Dendritic cell treated with granulocyte-macrophage colony-stimulating factor and Interleukin-4, amounts not matched to agents 40 ng/mL and 50 ng/mL, for 4 days (primary cell): ENCODE data around the gene ACYP2.
"Not testable (repeated sequence)": the region's sequence is repeated elsewhere in the genome, so short reads cannot be mapped to it uniquely, and the experiment has no call there.

ENCODE experiments used
- H3K27ac Mint-ChIP-seq: one replicate; pipeline ENCODE4 v1.8.0; 2022; ENCODE audit warnings: mild to moderate bottlenecking, mixed read lengths
- H3K27me3 Mint-ChIP-seq: one replicate; pipeline ENCODE4 v1.8.0; 2022; ENCODE audit warnings: mild to moderate bottlenecking, mixed read lengths
- H3K36me3 Mint-ChIP-seq: one replicate; pipeline ENCODE4 v1.8.0; 2022; ENCODE audit warnings: low read depth, mixed read lengths
- H3K4me1 Mint-ChIP-seq: one replicate; pipeline ENCODE4 v1.8.0; 2022; ENCODE audit warnings: low read depth, mixed read lengths
- H3K4me3 Mint-ChIP-seq: one replicate; pipeline ENCODE4 v1.8.0; 2022; ENCODE audit warnings: mild to moderate bottlenecking, moderate library complexity, mixed read lengths
- H3K9me3 Mint-ChIP-seq: one replicate; pipeline ENCODE4 v1.8.0; 2022; ENCODE audit warnings: mixed read lengths
- intact Hi-C: fragments of 100-400 bp; cut with micrococcal nuclease; formaldehyde crosslinking; loops from one replicate; pipeline ENCODE4 v1.15.0; 2022

Gene ACYP2

DNA sequence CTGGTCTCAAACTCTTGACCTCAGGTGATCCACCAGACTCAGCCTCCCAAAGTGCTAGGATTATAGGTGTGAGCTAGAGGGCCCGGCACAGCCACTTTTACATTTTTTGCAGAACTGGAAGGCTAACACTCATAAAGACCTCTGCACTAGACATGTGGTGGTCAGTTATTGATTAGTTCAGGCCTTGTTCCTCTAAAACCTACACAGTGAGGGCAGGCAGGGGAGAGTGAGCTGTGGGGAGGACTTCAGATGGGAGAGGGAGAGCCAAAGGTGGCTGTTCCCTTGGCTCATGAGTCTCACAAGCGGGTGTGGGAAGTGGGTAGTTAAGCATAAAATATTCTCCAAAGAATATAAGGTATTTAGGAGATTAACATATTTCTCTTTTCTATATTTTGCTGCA lies 29.3 kb upstream of the ACYP2 start:
- Mint-ChIP-seq H3K4me3 (no peak overlapping the region), H3K36me3 (no peaks in the 10 kb centered on the region), H3K27me3 (no peaks in the 10 kb centered on the region), H3K27ac (no peak overlapping the region), H3K4me1 (peaks cover 5% of the 10 kb centered on the region), H3K9me3 (no peaks in the 10 kb centered on the region)
- intact Hi-C loops, result no loop called here

DNA sequence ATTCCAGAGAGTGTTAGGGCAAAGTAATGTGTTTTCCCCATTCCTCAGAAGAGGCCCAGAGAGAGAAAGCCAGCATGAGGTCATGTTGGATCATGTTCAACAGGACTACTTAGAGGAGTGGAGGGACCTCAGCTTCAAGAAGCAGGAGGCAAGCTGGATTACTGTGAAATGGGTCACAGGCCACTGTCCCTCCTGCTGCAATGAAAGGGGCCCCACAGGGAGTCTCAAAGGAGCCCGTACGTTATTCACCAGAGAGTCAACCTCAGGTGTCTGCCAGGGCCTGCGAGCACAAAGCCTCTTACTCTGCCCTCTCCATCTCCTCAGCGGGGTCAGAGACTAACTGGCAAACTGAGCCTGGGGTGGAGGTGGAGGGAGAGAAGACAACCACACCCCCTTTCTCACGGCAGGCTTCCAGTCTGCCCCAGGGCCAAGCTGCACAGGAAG lies 27.2 kb upstream of the ACYP2 start:
- Mint-ChIP-seq H3K4me3 (no peak overlapping the region), H3K27me3 (no peaks in the 10 kb centered on the region), H3K4me1 (peaks cover 5% of the 10 kb centered on the region), H3K9me3 (no peaks in the 10 kb centered on the region), H3K27ac (no peak overlapping the region), H3K36me3 (no peaks in the 10 kb centered on the region)
- intact Hi-C loops, result no loop called here

DNA sequence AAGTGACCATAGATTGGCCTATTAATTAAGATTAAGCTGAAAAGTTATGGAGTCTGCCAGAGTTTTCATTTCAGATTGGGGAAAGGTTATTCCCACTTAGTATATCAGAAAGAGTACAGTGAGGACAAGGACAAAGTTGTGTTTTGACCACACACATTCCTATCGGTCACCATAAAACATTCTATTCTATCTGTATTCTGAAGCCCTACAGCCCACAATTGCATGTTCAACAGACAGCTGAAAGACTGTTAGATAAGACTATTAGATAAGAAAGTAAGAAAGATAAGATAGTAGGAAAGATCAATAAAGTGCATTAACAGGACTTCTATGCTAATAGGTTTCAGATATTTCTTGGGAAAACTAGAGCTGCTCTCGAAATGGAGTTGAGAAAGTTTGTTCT lies 26.7 kb upstream of the ACYP2 start:
- Mint-ChIP-seq H3K9me3 (no peaks in the 10 kb centered on the region), H3K4me1 (peaks cover 5% of the 10 kb centered on the region), H3K27ac (no peak overlapping the region), H3K4me3 (no peak overlapping the region), H3K36me3 (no peaks in the 10 kb centered on the region), H3K27me3 (no peaks in the 10 kb centered on the region)
- intact Hi-C loops, result no loop called here

DNA sequence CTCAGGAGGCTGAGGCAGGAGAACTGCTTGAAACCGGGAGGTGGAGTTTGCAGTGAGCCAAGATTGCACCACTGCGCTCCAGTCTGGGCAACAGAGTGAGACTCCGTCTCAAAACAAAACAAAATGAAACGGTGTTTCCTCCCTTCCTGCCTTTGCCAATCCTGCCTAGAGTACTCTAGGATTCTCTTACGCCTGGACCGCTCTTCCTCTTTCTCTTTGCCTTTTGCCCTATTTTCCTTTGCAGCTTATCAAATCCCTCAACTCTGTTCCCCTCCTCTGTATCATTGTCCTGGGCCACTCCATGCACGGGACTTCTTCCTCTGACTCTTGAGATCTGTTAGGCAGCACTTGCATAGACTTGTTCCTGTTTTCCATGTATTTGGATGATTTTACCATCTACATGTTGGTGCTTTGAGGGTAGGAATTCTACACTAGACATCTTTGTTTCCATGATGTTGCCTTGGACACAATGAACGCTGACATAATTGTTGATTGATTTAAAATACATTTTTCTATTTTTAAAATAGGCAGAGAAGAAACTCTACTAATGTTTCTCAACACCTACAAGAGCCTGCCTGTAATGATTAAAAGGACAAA lies 24.8 kb upstream of the ACYP2 start:
- peaks cover 5% of the 10 kb centered on the region for H3K4me1 Mint-ChIP-seq
- H3K4me3 Mint-ChIP-seq, result no peak overlapping the region
- H3K9me3 Mint-ChIP-seq, result no peaks in the 10 kb centered on the region
- no peaks in the 10 kb centered on the region for H3K27me3 Mint-ChIP-seq
- no peaks in the 10 kb centered on the region for H3K36me3 Mint-ChIP-seq
- intact Hi-C loops, result no loop called here
- no peak overlapping the region for H3K27ac Mint-ChIP-seq

DNA sequence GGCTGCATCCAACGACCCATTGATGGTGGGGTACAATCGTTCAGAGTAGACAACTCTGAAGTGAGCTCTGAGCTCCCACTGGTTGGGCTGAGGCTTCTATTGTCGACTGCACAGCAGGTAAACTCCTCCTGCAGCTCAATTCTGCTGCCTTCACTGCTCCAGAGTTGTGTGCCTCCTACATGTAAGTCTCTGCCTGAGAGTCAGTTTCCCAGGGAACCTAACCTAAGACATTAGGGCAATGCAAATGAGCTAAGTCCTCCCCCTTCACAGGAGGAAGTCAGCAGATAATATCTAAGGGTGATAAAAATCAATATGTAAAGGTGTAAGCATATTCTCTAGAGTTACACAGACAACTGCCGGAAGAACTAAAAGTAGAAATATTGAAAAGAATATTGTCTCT lies 22.5 kb upstream of the ACYP2 start:
- Mint-ChIP-seq H3K4me3 (no peak overlapping the region), H3K9me3 (no peaks in the 10 kb centered on the region), H3K4me1 (peaks cover 9% of the 10 kb centered on the region), H3K27me3 (no peaks in the 10 kb centered on the region), H3K27ac (no peak overlapping the region), H3K36me3 (no peaks in the 10 kb centered on the region)
- intact Hi-C loops, result no loop called here

DNA sequence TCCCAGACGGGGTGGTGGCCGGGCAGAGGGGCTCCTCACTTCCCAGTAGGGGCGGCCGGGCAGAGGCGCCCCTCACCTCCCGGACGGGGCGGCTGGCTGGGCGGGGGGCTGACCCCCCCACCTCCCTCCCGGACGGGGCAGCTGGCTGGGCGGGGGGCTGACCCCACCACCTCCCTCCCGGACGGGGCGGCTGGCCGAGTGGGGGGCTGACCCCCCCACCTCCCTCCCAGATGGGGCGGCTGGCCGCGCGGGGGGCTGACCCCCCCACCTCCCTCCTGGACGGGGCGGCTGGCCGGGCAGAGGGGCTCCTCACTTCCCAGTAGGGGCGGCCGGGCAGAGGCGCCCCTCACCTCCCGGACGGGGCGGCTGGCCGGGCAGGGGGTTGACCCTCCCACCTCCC lies 20.0 kb upstream of the ACYP2 start:
- H3K36me3 Mint-ChIP-seq, H3K27me3 Mint-ChIP-seq, intact Hi-C loops, H3K27ac Mint-ChIP-seq, H3K9me3 Mint-ChIP-seq, H3K4me3 Mint-ChIP-seq, H3K4me1 Mint-ChIP-seq: not testable (repeated sequence)

DNA sequence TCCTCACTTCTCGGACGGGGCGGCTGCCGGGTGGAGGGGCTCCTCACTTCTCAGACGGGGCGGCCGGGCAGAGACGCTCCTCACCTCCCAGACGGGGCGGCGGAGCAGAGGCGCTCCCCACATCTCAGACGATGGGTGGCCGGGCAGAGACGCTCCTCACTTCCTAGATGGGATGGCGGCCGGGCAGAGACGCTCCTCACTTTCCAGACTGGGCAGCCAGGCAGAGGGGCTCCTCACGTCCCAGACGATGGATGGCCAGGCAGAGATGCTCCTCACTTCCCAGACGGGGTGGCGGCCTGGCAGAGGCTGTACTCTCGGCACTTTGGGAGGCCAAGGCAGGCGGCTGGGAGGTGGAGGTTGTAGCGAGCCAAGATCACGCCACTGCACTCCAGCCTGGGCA lies 19.3 kb upstream of the ACYP2 start:
- H3K4me1 Mint-ChIP-seq, intact Hi-C loops, H3K4me3 Mint-ChIP-seq, H3K36me3 Mint-ChIP-seq, H3K27me3 Mint-ChIP-seq, H3K9me3 Mint-ChIP-seq, H3K27ac Mint-ChIP-seq: not testable (repeated sequence)

DNA sequence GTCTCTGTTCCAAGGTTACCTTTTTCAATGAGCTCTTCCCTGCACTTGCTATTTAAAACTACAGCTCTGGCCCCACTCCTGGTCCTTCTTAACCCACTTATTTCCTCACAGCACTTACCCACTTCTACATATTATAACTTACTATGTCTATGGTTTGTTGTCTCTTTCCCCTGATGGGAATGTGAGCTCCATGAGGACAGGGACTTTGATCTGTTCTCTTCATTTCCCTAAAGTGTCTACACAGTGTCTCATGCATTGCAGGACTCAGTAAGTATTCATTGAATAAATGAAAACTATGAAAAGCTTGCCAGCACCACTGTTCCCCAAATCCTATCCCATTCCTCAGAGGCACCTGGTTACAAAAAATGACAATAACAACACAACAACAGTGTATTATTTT lies 18.3 kb upstream of the ACYP2 start:
- intact Hi-C loops, result no loop called here
- Mint-ChIP-seq H3K4me3 (no peak overlapping the region), H3K4me1 (peaks cover 5% of the 10 kb centered on the region), H3K9me3 (no peaks in the 10 kb centered on the region), H3K36me3 (no peaks in the 10 kb centered on the region), H3K27ac (no peak overlapping the region), H3K27me3 (no peaks in the 10 kb centered on the region)

DNA sequence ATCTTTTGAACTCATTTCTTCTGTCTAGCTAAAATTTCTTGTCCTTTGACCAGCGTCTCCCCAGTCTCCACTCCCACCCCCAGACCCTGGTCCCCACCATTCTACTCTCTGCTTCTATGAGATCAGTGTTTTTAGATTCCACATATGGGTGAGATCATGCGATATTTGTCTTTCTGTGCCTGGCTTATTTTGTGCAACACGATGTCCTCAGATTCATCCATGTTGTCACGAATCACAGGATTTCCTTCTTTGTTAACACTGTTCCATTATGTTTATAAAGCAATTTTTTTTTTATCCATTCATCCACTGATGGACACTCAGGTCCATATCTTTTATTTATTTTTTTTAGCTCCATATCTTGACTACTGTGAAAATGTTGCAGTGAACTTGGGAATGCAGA lies 16.0 kb upstream of the ACYP2 start:
- H3K4me3 Mint-ChIP-seq, result no peak overlapping the region

DNA sequence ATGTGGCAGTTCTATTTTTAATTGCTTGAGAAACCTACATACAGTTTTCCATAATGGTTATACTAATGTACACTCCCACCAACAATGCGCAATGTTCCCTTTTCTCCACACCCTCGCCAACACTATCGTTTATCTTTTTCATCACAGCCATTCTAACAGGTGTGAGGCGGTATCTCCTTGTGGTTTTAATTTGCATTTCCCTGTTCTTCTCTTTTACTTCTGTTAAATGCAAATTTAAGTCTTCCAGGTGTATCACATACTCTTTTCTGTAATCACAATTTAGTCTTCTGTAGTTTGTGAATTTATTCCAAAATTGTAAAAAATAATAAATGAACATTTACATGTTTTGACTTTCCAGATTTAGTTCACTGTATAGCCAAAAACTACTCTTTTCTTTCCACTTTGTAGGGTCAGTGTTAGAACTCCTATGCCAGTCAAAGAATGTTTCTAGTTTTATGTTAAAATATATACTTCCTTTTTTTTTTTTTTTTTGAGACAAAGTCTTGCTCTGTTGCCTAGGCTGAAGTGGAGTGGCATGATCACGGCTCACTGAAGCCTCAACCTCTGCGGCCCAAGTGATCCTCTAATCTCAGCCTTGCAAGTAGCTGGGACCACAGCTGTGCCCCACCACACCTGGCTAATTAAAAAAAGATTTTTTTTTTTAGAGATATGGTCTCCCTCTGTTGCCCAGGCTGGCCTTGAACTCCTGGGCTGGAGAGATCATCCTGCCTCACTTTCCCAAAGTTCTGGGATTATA lies 15.4 kb upstream of the ACYP2 start:
- H3K27ac Mint-ChIP-seq, result no peak overlapping the region
- H3K4me3 Mint-ChIP-seq, result no peak overlapping the region
- no peaks in the 10 kb centered on the region for H3K36me3 Mint-ChIP-seq
- peaks cover 5% of the 10 kb centered on the region for H3K4me1 Mint-ChIP-seq
- H3K9me3 Mint-ChIP-seq, result no peaks in the 10 kb centered on the region
- intact Hi-C loops, result no loop called here
- H3K27me3 Mint-ChIP-seq, result no peaks in the 10 kb centered on the region

More for the DNA sequence above, 16.0 kb upstream of the ACYP2 start:
- Mint-ChIP-seq H3K27ac (no peak overlapping the region), H3K9me3 (no peaks in the 10 kb centered on the region), H3K36me3 (no peaks in the 10 kb centered on the region), H3K4me1 (peaks cover 5% of the 10 kb centered on the region), H3K27me3 (no peaks in the 10 kb centered on the region)
- intact Hi-C loops, result no loop called here

DNA sequence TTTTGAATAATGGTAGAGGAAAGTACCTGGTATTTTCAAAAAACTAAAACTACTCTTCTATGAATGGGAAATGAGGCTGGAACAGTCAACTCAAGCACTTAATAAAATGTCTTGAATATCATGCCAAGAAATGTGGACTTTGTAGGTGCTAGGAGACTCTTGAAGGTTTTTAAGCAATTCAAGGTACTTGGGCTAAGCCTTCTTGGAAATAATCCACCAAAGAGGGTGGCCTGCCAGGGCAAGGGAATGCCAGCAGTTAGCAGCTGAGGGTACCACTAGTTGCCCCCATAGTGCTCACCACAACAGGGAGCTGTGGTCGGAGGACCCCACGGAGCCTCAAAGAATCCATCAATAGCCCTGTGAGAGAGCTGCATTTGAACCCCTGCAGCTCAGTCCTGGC lies 14.6 kb upstream of the ACYP2 start:
- Mint-ChIP-seq H3K9me3 (no peaks in the 10 kb centered on the region), H3K4me3 (no peak overlapping the region)

DNA sequence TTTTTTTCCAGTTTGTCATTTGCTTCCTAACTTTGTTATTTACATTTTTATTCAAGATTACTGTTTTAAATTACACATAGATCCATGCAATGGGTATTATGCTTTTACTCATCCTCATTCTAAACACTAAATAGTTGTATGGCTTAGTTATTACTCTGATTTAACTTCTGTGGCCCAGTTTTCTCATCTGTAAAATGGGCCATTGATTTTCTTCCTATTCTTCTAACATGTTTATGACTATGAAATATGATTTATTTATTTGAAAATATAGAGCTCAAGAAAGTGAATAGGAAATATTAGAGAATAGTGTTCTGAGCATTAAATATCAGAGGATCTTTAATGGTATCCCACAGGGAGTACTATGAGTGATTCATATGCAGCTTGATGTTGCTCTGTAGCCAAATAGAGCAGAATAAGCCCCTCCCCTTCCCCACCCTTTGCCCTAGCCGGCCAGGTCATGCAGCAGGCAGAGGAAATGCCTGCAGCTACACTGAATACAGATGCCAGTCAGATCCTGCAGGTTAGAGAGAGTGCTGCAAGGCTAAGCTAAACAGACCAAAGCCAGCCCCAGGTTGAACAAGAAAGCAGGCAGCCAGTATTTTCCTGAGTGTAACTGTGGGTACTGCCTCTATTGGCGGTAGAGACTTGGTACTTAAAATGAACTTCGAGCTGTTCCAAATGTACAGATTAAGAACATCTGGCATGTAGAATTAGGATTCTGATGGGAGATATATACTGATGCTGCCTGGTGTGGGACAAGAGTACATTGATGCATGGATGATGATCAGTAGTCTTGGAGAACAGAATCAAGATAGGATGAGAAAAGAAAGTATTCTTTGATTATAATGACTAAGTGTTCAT lies 11.7 kb upstream of the ACYP2 start:
- Mint-ChIP-seq H3K4me1 (no peaks in the 10 kb centered on the region), H3K27ac (no peak overlapping the region), H3K9me3 (no peaks in the 10 kb centered on the region), H3K4me3 (no peak overlapping the region), H3K36me3 (no peaks in the 10 kb centered on the region), H3K27me3 (no peaks in the 10 kb centered on the region)
- intact Hi-C loops, result no loop called here

More for the DNA sequence above, 14.6 kb upstream of the ACYP2 start:
- H3K27me3 Mint-ChIP-seq, result no peaks in the 10 kb centered on the region
- intact Hi-C loops, result no loop called here
- no peak overlapping the region for H3K27ac Mint-ChIP-seq
- H3K36me3 Mint-ChIP-seq, result no peaks in the 10 kb centered on the region
- peaks cover 5% of the 10 kb centered on the region for H3K4me1 Mint-ChIP-seq

DNA sequence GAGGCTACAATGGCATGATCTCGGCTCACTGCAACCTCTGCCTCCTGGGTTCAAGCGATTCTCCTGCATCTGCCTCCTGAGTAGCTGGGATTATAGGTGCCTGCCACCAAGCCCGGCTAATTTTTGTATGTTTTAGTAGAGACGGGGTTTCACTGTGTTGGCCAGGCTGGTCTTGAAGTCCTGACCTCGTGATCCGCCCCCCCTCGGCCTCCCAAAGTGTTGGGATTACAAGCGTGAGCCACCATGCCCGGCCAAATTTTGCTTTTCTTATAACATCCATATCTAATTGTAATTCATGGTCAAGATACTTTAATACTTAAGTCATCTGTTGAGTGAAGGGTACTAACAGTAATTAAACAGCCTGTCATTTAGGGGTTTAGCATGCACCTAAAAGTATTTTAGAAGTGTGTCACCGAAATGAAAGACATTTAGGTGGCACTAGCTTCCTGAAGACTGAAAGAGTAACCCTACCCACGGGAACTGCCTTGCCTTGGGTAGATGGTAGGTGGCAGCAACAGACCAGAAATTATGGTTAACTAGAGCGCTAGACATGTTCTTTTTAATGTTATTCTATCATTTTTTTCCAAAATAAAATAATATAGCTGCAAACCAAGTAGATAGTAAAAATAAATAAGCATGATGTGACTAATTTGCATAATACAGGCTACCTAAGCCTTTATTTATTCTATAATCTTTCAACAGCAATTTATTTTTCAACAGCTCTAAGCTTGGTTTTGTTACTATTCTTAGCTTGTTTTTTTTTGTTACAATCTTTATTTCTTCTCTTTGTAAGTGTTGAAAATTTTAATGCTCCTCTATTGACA lies 8.6 kb upstream of the ACYP2 start:
- intact Hi-C loops, result loop anchor here (5.0 kb wide), 2 partner anchors 395 to 600 kb away; no protein-coding TSS in a partner anchor
- H3K9me3 Mint-ChIP-seq, result no peaks in the 10 kb centered on the region
- no peaks in the 10 kb centered on the region for H3K36me3 Mint-ChIP-seq
- no peak overlapping the region for H3K27ac Mint-ChIP-seq
- no peak overlapping the region for H3K4me3 Mint-ChIP-seq
- peaks cover 2% of the 10 kb centered on the region for H3K27me3 Mint-ChIP-seq
- H3K4me1 Mint-ChIP-seq, result no peaks in the 10 kb centered on the region

DNA sequence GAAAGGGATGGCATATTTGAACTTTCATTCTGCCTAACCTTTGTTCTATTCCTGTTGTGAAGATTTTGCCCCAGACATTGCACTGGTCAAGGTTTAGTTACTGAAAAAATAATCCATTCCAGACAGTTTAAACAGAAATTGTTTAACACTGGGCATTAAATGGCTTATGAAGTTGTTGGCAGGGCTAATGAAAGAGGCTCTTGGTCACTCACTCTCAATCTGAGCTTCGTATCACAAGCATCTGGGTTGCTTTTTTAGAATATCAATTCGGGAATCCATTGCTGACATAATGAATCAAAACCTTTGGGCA lies 8.0 kb upstream of the ACYP2 start:
- intact Hi-C loops, result loop anchor here (5.0 kb wide), 2 partner anchors 395 to 600 kb away; no protein-coding TSS in a partner anchor
- Mint-ChIP-seq H3K36me3 (no peaks in the 10 kb centered on the region), H3K27me3 (peaks cover 2% of the 10 kb centered on the region), H3K27ac (no peak overlapping the region), H3K4me1 (no peaks in the 10 kb centered on the region), H3K9me3 (no peaks in the 10 kb centered on the region), H3K4me3 (no peak overlapping the region)
